ENCODE results near the gene QPCTL.
A peak's percentile ranks its signal among the peaks of the same experiment; 100 is the strongest.

DNA sequence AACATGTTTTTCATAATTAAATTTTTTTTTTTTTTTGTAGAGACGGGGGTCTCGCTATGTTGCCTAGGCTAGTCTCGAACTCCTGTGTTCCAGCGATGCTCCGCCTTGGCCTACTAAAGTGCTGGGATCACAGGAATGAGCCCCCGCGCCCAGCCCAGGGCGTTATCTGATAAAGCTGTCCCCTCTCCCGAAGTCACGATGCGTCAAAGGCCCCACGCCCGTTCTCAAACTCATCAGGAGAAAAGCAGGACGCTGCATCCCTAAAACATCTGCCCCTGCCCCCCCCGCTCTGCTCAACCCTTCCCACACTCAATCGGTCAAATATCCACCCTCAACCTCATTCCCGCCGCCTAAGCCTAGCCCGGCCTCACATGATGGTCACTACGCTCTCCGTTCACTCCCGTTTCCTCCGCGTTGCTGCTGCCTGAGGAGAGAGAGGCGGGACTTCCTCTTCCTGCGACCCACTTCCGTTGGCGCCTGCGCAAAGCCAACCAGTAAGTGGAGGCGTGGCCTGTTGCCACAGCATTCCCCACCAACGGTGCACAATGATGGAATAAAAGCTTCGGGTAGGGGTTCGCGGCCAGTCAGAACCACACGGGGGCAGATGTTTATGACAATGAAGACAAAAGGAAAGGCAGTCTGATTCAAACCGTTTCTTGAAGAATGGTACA, 815 bp upstream of the QPCTL start, which contains the start of gene SNRPD2:
- TF ChIP-seq MAX (IDR thresholded peaks at IDR 0.05; ENCODE audit: low read depth, low read length) = peak; percentile 55; the same call in 1 of the 2 replicates
- TF ChIP-seq POLR2A (IDR thresholded peaks at IDR 0.05; ENCODE audit: extremely low read depth, insufficient read length) = peak; percentile 90

All from NB4 (cell line).